CD4-positive, alpha-beta T cell treated with Interleukin-15 for 4 hours (primary cell): ENCODE measurements around the gene PTH1R.
"Not testable (repeated sequence)": the region's sequence is repeated elsewhere in the genome, so short reads cannot be mapped to it uniquely, and the experiment has no call there.

Experiments used
- DNase-seq: peaks from one replicate; pipeline ENCODE4 v3.0.0-alpha.2; 2020; ENCODE audit warnings: low spot score

Gene PTH1R

DNA sequence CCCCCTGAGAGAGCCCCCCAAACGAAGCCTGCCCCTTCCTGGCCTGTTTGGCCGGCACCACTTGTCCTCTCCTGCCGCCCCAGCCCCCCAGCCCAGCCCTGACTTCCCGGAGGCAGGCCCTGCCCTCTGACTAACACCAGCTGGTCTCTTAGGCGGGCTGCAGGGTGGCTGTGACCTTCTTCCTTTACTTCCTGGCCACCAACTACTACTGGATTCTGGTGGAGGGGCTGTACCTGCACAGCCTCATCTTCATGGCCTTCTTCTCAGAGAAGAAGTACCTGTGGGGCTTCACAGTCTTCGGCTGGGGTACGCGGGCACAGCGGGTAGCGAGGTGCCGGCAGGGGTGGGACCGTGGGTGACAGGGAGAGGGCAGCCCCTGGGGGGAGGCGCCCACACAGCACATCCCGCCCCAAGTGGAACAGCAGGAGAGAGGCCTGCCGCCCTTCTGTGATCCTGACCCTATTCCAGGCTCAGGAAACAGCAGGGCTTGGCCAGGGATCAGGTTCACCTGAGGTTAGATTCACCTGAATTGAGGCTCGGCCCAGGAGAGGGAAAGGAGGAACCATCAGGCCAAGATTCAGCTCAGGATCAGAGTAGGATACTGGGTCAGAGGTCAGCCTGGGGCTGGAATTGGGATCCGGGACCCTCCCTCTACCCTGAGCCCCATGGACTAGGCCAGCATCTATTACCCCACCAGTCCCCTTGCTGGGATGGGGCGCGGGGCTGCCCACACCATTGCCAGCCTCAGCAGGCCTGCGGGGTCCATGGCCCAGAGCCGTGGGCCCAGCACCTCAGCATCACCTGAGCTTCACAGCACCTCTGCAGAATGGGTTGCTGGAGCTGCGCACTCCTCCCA, 21.9 kb downstream of the PTH1R start:
- no peak for DNase-seq

DNA sequence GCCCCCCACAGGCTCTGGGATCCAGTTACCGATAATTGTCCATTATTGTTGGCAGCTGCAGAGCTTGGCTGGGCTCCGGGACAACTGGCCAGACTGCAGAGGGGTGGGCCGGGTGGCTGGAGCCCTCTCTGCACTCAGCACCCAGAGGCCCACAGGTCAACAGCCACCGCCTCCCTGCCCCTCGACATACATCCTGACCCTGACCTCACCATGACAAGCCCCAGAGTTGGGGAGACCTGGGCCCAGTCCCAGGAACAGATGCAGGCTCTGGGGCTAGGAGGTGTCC, 22.4 kb downstream of the PTH1R start:
- DNase-seq = no peak

DNA sequence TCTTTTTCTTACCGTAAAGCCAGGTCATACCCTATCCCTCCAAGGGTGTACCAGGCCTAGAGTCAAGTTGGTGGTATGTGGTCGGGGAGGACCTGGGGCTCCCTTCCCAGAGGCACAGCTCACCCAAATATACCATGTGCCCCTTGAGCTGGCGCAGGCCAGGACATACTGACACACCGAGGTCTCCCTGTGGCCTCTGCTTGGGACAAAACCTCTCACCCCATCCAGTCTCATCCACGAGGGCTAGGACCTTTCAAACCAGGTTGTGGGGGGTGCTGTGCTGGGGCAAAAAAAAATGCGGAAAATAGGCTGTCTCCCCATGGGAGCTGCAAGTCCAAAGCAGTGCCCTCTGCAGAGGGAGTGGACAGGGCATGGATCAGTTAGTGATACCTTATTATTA, 22.8 kb downstream of the PTH1R start:
- no peak for DNase-seq

DNA sequence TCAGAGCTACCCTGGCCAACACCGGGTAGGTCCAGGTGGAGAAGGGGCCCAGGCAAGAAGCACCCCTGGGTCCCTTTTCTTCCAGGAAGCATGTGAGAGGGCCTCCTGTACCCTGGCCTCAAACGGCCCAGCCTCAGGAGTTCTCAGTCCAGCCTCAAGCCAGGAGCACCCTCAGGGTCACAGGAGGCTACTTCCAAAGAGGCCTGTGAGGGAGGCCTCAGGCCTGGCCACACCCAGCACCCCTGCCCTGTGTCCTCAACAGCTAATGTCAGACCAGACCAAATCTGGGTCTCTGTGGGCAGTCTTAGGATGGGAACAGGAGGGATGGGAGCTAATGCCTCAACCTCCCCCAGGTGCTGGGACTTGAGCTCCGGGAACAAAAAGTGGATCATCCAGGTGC, 23.5 kb downstream of the PTH1R start:
- DNase-seq = no peak

DNA sequence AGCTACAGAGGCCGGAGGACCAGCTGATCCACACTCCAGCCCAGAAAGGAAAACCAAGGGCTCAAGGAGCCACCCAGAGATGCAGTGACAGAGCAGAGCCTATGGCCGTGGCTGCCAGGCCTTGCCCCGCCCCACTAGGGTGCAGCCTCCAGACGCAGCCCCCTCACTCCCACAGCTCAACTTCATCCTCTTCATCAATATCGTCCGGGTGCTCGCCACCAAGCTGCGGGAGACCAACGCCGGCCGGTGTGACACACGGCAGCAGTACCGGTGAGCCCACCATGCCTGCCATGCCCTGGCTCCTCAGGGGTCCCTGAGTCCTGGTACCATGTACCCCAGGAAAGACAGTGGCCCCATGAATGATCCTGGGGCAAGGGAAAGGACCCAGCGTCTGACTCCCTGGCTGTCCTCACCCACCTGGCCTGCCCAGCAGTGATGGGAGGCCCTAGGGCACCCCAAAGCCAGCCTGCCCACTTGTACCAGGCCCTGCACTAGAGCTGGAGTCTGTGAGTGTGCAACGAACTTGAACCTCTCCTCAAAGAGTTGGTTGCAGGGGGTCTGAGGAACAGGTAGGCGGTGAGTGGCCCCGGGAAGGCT, 24.2 kb downstream of the PTH1R start:
- no peak for DNase-seq

DNA sequence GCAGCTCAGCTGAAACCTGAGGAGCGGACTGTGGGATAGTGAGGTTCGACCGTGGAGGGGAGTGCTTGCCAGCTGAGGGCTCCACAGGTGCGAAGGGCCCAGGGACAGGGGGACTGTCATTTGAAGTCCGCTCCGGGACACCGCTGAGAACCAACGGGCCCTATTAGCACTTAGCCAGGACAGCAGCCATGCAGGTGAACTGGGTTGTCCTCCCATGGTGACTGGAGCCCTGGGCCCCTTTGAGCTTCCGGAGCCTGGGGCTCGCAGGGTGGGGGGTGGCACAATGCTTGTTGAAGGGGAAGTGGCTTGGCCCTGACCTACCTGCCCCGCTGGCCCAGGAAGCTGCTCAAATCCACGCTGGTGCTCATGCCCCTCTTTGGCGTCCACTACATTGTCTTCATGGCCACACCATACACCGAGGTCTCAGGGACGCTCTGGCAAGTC, 24.7 kb downstream of the PTH1R start:
- no peak for DNase-seq

DNA sequence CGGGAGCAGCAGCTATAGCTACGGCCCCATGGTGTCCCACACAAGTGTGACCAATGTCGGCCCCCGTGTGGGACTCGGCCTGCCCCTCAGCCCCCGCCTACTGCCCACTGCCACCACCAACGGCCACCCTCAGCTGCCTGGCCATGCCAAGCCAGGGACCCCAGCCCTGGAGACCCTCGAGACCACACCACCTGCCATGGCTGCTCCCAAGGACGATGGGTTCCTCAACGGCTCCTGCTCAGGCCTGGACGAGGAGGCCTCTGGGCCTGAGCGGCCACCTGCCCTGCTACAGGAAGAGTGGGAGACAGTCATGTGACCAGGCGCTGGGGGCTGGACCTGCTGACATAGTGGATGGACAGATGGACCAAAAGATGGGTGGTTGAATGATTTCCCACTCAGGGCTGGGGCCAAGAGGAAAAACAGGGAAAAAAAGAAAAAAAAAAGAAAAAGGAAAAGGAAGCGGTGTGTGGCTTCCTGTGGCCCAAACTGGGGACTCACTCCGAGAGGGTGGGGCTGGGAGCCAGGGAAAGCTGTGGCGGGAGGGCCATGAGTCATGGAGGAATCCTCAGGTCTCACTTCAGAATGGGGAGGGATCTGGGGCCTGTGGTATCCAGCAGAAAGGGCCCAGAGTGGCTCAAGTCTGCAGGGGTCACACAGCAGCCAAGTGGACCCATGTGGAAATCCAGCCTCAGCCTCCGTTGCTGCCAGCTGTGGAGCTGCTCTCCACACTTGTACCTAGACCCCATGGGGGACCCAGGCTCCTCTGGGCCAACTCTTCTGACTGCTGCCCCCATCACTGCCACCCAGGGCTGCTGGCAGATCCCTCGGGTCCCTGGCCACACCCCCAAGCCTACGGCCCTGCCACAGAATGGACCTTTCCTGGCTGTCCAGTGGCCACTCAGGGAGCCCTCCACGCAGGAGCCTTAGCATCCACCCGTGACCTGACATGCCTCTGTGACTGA, 26.1 kb downstream of the PTH1R start:
- DNase-seq = no peak

DNA sequence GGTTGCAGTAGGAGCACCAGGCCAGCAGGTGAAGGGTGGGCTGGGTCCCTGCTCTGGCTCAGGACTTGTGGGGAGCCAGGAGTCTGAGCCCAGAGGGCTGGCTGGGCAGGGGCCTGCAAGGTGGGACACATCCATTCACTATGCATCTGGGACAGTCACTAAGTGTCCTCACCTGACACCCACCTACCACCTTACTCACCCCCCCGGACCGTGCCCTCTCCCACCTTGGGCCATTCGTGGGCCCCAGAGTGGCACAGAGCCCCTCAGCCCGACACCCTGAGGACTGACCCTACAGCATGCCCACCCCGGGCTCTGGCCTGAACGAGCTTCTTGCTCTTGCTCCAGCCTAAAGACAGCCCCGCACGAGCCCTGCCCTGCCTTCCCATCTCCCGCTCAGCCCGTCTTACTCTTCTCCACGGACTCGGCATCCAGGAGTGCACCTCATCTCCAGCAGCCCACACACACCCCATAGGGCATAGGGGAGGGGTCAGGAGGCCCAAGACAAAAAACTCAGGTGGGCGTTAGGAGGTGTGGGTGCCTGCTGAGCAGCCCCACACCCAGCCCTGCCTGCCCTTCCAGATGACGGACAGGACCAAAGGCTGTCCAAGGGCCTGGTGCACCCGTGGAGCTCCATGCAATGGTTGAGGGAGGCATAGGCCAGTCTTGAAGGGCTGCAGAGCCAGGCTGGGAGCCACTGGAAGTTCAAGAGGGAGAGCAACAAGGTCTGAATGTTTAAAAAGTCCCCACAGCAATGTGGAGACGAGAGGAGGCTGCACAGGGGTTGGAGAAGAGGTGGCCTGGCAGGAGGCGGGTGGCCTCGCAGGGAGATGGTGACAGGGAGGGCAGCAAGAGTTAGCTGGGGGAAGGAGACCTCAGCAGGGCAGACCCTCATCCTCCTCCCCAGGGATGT, 27.0 kb downstream of the PTH1R start:
- no peak for DNase-seq

DNA sequence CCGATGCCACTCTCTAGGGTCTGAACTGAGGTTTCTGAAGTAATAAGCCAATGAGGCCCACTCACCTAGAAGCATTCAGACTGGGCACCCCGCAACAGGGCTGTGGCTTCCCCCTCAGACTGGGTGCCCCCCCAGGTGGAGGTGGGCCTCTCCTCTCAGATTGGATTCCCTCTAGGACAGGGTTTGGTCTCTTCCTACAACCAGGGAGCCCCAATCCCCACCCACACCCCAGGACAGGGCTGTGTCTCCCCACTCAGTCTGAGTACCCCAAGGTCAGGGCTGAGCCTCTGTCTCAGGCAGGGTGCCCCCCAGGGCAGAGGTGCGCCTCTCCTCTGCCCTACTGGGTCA, 27.7 kb downstream of the PTH1R start:
- DNase-seq = no peak

DNA sequence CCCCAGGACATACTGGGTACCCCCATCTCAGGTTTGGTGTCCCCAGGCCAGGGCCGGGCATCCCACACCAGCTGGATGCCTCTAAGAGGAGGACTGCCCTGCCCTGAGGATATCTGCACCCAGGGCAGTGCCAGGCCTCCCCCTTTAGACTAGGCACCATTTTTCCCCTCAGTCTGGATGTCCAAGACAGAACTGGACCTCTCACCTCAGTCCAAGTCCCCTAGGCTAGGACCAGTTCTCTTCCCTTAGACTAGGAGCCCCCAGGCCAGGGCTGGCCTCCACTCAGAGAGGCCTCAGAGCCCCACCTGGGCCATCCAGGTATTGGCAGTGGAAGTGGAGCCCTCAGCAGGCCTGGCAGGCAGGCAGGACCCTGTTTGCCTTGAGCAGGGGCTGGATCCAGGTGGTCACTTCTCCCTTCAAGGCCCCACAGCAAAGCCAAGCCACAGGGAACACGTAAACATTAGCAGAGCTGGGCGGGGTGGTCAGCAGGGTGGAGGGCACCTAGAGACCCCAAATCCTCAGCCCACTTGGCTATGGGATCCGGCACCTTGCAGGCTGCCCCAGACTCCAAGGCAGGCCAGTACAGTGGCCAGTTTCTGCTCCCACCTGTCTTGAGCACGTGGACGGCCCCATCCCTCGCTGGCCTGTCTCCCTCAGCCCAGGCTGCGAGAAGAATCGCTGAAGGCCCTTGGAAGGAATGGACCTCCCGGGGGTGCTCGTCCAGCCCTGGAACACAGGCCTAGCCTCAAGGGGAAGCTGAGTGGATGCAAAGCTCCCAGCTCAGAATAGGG, 28.3 kb downstream of the PTH1R start:
- no peak for DNase-seq

DNA sequence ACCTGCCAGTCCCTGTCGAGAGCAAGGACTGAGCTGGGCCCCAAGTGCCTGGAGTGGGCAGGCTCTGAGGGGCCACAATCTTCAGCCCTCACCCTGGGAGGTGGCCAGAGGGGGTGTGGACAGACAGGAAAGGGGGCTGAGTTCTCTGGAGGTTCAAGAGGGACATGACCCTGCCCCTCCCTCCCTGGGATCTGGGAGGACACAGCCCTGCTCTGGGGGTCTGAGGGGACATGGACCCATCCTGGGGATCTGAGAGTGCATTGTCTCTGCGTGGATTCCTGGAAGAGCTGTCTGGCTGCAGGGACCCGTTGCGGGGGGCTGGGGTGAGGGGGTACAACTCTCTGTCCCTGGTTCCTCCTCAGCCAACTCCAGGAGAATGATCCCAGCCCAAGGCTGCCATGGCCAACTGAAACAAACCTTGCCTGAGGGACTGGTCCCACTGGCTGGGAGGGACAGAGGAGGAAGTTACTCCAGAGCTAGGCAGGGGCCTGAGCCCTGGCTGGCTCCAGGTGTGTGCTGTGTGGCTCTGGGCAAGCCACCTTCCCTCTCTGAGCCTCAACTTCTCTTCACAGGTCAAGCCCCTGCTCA, 29.0 kb downstream of the PTH1R start:
- DNase-seq = no peak

DNA sequence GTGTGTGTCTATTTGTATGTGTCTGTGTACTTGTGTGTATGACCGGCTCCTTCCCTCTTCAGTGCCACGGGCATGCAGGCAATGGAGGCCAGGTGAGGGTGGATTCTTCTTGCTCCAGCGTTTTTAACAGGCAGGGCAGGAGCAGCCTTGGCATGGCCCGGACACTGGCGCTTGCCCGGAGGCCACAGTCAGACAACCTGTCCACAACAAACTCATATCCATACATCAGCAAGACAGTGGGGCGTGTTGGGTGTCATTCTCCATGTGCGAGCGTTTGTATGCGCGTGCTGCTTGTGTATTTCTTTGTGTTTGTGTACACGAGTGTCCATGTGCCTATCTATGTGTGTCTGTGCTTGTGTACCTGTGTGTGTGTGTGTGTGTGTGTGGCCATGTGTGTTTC, 29.8 kb downstream of the PTH1R start:
- no peak for DNase-seq

DNA sequence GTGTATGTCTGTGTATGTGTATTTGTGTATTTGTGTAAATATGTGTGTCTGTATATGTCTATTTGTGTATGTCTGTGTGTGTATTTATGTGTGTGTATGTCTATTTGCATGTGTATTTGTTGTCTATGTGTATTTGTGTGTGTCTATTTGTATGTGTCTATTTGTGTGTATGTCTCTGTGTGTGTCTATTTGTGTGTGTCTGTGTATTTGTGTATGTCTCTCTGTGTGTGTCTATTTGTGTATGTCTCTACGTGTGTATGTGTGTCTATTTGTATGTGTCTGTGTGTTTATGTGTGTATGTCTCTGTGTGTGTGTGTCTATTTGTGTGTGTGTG, 30.4 kb downstream of the PTH1R start:
- DNase-seq = no peak

DNA sequence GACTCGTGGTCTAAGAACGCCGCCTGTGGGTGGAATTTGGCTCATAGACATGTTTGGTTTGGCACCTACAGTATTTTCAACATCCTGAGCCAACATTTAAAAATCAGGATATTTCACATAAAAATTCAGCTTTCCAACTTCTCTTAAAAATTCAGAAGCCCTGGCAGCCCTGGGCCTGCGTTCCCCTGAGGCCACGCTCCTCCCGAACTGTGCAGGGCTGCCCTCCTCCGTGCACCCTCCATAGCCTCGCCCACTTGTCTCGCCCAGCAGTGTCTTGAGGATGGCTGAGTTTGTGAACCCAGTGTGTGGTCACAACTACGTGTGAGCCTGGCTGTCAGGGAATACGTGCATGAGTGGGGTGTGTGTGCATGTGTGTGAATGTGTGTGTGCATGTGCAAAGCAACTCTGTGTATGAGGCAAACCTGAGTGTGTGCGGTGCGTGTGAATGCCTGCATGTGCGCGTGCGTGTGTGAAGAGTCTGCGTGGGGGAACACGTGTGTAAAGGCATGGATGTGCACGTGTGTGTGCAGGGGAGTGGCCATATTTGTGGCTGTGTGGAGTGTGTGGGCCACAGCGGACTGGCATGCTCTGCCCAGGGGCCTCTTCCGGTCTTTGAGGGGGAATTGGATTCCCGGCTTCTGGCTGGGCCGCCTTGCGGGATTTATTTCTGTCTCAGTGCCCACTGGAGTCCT, 30.9 kb downstream of the PTH1R start:
- DNase-seq = no peak

DNA sequence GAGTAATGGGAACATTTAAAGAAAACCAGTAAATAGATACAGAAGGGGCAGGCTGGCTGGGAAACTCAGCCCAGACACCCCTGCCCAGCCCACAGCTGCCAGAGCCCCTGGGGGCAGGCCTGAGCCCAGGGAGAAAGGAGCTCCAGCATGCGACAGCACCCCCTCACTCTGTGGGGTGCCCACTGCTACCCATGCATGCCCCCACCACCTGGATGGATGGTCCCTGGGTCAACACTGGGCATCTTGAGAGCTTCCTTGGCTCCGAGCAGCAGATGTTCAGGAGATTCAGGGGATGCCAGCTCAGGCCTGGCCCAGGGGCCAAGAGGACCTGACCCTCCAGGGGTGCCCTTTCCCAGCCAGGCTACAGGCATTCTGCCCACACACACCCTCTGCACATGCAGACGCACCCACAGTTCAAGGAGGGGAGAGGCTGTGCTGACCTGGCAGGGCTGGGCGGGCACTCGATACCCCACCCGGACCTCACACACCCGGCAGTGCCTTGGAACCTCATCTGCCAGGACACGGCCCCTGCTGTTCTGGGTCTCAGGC, 31.5 kb downstream of the PTH1R start:
- DNase-seq = no peak

DNA sequence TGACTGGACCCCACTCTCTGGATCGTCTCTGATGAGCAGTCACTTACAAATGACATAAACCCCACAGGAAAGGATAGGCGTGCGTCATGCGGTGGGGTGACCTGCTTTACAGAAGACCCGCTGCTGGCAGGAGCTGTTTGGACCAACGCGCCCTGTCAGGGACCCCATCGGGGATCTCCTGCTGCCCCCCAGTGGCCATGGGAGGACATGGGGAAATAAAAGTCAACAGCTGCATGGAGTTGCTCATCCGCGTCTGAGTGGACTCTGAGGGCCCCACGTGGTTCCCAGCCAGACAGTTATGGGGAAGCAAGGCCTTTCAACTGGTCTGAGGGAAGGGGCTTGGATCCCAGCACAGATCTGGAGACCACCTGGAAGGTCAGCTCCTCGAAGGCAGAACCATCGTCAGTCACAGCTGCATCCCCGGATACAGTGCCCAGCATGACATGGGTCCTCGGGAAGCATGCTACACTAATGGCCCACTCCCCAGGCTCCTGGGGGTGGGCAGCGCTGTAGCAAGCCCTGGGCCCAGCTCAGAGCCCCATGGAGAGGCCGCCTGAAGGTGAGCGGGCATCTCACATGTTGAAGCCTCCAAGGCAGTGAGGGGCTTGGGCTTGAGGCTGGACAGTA, 32.1 kb downstream of the PTH1R start:
- DNase-seq = peak; percentile 78

DNA sequence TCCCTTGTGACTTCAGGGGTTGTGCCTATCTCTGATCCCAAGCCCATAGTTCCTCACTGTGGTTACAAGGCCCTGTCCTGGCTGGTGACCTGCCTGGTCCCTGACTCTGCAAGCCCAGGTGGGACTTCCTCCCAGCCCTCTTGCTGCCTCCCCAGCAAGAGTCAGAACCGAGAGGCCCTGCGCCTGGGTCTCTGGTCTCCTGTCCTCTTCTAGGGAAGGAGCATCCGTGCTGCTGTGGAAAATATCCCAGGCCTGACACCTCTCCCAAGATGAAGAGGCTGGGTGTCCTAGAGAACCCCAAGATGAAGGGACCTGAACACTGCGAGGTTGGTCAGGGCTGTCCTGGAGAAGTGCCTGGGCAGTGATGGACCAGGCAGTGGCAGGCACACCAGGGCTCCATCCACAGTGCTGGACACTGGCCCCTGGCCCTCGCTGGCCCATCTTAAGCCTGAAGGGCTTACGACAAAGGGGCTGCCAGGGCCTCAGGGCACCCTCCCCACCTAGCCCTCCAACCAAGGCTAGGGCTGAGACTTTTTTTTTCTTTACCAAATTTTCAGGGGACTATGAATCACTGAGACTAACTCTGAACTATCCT, 32.7 kb downstream of the PTH1R start:
- DNase-seq = no peak

DNA sequence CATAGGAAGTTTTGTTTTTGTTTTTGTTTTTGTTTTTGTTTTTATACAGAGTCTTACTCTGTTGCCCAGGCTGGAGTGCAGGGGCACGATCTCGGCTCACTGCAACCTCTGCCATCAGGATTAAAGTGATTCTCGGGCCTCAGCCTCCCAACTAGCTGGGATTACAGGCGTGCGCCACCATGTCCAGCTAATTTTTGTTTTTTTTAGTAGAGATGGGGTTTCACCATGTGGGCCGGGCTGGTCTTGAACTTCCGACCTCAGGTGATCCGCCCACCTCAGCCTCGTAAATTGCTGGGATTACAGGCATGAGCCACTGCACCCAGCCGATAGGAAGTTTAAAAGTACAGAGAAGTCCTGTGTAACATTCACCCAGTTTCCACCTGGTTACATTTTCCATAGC, 33.4 kb downstream of the PTH1R start:
- DNase-seq = not testable (repeated sequence)

DNA sequence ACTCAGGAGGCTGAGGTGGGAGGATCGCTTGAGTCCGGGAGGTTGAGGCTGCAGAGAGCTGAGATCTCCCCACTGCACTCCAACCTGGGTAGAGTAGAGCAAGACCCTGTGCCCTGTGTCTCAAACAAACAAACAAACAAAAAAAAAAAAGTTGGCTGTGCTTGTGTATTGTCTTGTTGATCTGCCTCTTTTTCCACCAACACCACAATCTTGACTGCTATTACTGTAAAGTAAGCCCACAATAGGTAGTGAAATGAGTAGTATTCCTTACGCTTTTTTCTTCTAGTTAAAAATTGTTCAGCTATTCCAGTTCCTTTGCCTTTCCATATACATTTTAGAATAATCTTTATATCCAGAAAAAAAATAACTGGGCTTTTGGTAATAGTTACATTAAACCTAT, 35.5 kb downstream of the PTH1R start:
- DNase-seq = no peak
